SKM-1 treated with dmso at 0.1 percent for 144 hours (cell line): ENCODE data around the gene C1QTNF12.

ENCODE experiments used
- DNase-seq: peaks from one replicate; lab custom pipeline; 2025; ENCODE audit not compliant: unreplicated experiment; lab: John Stamatoyannopoulos, UW

Gene C1QTNF12

GRCh38 chr1:1241588-1242219 lies 4.8 kb downstream of the C1QTNF12 start:
- no peak for DNase-seq

DNA sequence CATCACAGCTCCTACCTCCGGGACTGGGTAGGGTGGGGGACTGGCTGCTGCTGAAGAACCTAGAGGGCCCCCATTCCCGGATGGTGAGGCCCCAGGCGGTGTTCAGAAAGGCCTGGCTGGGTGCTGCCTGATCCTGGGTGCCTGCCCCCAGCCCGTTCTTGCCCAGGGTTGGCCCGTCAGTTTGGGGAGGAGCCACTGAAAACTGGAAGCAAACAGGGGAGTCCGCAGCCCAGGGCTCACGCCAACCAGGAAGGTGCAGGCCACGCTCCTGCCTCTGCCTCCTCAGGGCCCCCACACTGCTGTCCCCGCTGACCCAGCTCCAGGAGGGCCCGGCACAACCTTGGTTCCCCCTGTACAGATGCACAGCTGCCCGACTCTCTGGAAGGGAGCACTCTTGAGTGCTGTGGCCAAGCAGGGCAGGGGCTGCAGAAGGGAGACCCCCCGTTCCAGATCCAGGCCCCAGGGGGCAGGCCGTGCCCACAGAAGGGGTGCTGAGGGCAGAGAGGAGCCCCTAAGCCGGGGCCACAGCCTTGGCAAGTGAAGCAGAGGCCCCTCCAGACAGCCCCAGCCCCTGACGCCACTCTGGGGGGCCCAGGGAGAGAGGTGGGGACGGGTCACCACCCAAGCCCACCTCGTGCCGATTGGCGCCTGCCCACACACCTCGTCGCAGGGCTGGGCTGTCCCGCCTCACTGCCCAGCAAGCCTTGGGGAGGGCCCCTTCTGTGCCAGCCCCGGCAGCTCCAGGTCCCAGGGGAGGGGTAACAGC lies 5.5 kb downstream of the C1QTNF12 start:
- no peak for DNase-seq

GRCh38 chr1:1240348-1240732 lies 6.2 kb downstream of the C1QTNF12 start:
- DNase-seq = no peak

DNA sequence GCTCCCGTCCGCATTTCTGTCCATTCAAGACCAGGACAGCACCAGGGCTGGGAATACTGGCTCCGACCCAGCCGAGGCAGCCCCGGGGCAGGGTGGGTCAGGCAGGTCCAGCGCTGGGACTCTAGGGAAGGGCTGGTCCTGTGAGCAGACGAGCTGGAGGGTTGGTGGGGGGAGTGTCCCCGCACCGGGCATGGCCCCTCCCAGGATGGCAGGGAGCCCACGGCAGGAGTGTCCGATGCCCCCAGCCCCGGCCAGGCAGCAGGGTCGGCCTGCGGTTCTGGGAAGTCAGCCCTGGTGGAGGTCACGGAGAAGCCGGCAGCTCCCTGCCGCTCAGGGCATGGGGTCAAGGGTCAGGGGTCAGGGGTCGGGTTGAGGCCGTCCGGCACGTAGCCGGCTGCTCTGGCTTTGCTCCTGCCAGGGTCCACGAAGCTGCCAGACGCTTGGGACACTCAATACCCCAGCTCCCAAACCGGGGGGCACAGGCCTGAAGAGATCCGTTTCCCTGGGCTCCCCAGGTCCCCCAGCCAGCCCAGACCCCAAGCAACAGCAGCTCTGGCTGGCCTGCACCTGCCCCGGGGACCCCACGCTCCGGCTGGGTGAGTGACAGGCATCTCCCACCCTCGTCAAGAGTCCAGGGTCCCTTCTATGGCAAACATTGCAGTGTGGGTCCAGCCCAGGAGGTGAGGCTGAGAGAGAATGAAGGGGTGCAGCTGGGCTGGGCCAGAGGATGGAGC lies 6.7 kb downstream of the C1QTNF12 start:
- DNase-seq = no peak

- no peak for DNase-seq
These were observed 7.3 kb downstream of the C1QTNF12 start for GRCh38 chr1:1239227-1239613.

- no peak for DNase-seq
These were observed 7.8 kb downstream of the C1QTNF12 start for GRCh38 chr1:1238702-1239178.

DNA sequence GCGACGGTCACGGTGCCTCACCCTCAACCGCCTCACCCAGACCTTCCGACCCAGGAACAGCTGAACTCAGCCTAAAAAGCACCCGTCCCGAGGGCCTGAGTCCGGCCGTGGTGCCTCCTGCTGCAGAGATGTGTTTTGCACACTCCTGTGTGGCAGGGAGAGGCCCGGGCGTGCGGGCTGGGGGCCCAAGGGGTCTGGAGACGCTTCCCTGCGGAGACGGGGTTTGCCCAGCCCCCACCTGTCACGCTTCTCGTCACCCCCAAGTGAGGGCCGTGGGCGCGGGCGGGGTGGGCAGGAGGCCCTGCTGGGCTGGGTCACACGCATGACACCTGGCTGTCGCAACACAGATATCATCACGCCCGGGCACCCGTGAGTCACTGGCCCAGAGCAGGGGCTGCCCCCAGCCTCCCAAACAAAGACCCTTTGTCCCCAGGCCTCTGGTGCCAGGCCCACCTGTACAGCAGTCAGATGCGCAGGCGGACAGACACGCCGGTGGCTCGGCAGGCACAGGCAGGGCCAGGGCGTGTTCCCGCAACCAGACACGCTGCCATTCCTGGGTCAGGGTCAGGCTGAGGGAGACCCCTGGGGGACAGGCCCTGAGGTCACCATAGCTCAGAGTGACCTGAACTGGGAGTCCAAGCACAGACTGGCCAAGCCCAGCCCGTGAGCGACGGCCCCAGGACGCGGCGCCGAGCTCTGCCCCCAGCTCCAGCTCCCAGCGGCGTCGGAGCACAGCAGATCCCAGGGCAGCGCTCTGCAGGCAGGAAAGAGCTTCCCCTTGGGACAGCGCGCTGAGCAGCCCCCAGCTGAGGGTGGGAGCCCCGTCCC lies 8.4 kb downstream of the C1QTNF12 start:
- DNase-seq = no peak

DNA sequence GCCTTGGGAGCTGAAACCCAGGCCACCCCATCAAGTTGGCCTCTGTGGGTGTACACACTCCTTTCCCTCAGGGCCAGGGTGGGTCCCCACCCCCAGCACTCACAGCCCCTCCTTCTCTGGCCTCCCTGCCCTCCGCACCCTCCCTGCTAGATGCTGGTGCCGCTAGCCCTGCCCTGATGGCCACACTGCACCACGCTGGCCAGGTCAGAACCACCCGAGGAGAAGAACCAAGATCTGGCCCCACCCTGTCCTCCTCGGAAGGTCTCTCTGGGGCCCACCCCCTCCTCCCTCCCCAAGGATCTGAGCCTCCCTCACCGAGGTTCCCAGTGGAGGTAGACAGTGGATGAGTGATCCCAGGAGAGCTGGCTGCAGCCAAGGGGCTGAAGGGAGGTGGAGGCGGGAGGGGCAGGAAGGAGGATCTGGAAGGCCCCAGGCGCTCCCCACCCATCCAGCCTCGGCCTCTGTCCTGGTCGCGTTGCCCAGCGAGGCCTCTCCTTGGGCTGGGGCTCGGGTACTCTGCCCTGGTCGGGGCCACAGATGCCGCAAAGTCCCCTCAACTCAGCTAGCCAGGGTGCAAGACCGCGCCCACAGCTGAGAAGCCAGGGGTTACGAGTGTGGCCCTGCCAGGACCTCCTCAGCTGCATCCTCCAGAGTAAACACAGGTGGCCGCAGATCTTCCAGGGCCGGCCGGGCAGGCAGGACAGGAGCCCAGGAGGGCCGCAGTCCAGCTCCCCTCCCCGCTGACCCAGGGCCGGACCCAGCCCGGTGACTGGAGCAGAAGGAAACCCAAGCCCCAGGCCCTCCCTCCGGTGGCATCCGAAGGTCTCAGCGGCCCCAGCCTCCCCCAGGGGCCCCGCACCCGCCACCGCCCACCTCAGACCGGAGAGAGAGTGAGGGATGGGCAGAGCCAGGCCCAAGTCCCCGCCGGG lies 9.3 kb downstream of the C1QTNF12 start:
- no peak for DNase-seq

GRCh38 chr1:1236176-1236763 lies 10.3 kb downstream of the C1QTNF12 start:
- DNase-seq = no peak

GRCh38 chr1:1235016-1235744 lies 11.3 kb downstream of the C1QTNF12 start:
- no peak for DNase-seq

DNA sequence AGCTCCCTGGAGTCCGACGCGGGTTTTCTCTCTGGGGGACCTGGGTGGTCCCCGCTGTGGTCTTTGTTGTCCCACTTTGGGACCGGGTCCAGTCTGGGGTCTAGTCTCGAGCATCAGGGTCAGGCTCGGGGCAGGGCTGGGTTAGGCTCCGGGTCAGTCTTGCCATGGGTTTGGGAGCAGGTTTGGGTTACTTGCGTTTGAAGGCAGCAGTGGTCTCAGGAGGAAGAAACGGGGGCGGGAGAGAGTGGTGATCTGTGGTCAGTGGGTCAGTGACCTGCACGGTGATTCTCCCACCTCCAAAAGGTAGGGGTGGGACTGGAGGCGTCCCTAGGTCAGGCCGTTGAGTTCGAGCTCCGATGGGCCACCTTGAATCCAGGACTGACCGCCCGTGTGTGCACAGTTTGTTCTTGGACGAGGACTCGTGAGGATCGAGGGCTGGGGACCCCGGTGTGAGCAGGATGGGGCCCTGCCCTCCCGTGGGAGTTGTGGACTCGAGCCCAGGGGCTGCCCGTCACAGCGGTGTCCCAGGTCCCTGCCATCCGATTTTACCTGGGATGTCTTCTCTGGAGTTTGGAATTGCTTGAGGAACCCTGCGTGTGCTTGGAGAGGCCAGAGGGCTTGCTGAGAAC lies 12.2 kb downstream of the C1QTNF12 start:
- no peak for DNase-seq

DNA sequence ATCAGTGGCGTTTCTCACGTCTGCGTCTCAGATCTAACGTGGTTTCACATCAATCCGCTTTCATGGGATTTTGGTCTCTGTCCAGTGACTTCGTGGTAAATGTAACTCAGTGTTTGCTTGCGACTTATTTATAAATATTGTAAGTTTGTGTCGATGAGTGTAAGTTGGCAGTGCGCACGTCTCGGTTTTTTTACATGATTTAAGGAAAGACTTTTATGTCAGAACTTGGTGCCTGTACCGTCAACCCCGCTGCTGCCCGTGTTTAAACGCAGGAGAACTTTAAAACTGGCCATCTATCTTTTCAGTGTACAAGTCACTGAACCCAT lies 13.0 kb downstream of the C1QTNF12 start:
- DNase-seq = no peak

DNA sequence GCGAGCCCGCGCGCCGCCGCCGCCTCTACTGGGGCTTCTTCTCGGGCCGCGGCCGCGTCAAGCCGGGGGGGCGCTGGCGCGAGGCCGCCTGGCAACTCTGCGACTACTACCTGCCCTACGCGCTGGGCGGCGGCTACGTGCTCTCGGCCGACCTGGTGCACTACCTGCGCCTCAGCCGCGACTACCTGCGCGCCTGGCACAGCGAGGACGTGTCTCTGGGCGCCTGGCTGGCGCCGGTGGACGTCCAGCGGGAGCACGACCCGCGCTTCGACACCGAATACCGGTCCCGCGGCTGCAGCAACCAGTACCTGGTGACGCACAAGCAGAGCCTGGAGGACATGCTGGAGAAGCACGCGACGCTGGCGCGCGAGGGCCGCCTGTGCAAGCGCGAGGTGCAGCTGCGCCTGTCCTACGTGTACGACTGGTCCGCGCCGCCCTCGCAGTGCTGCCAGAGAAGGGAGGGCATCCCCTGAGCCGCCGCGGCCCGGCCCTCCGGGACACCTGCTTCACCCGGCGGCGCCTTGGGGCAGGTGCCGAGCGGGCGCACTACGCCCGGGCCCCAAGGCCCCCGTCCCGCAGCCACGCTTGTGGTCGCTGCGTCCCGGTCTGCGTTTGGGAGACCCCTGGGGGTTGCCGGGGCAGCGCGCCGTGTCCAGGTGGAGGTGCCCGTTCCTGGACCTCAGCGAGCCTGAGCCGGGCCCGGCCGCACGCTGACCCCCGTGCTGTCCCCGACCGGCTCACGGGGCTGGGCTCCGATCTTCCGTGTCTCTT lies 13.5 kb downstream of the C1QTNF12 start:
- no peak for DNase-seq

DNA sequence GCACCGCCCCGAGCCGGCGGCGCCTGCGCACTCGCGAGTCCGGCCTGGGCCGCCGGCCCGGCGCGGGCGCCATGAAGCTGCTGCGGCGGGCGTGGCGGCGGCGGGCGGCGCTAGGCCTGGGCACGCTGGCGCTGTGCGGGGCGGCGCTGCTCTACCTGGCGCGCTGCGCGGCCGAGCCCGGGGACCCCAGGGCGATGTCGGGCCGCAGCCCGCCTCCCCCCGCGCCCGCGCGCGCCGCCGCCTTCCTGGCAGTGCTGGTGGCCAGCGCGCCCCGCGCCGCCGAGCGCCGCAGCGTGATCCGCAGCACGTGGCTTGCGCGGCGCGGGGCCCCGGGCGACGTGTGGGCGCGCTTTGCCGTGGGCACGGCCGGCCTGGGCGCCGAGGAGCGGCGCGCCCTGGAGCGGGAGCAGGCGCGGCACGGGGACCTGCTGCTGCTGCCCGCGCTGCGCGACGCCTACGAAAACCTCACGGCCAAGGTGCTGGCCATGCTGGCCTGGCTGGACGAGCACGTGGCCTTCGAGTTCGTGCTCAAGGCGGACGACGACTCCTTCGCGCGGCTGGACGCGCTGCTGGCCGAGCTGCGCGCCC lies 14.2 kb downstream of the C1QTNF12 start, which contains the start of gene B3GALT6:
Gene B3GALT6 (plus strand): TSS at position 30 of the 588 bp plus-strand sequence. CDS start 42 bp downstream, at position 72.
- DNase-seq = no peak

DNA sequence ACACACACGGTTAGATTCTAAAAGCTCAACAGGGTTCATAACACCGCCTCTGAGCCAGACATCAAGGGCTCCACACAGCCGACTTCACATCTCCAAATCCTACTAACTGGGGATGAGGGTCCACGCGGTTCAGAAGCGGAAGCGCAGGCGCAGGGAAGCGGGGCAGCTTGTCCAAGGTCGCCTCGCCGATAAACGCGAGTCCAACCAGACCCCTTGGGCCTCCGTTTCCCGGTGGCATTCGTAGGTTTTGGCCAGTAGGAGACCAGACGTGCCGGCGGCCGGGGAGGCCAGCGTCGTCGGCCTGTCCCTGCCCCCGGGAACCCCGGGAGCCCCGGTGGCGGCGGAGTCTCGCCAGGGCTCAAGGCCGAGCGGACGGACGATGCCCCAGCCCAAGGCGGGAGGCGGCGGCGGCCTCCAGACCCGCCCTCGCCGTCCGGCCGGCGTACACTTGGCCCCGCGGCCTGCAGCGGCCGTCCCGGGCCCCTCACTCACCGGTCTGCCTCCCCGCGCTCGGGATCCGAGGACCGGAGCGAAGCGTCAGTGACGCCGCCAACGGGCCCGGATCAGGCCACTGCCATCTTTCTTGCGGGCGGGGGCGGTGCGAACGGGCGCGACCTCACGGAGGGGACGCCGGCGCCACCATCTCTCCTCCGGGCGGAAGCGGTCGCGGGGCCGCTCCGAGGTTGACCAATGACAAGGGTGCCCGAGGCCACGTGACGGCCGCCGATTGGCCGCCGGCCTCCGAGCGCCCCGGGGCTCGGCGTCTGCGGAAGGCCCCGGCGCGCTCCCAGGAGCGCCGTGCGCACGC lies 14.9 kb downstream of the C1QTNF12 start, which contains the start of gene SDF4:
Gene SDF4 (minus strand): TSS at position 602 of the 808 bp plus-strand sequence. CDS start 3,229 bp downstream, outside the sequence.
- DNase-seq = peak; percentile 91

GRCh38 chr1:1230656-1231399 lies 15.7 kb downstream of the C1QTNF12 start:
- DNase-seq = no peak
